K562 treated with DMSO at 1 percent for 24 hours (cell line): ENCODE results near the gene LRRC31. TPM values are rescaled to one million over a fixed set of nuclear protein-coding genes. Genes with fewer than 3 reads are reported as not detected.

ENCODE experiments used
- total RNA-seq: library from RNA; unstranded; fragments of 300-600 nt; gene quantifications from 2 replicates; pipeline ENCODE4 v1.2.3, GENCODE V29; 2022; ENCODE audit warnings: low read depth; ENCODE audit not compliant: insufficient read depth

LRRC31 gene
- not detected in 2 replicates for total RNA-seq

DNA sequence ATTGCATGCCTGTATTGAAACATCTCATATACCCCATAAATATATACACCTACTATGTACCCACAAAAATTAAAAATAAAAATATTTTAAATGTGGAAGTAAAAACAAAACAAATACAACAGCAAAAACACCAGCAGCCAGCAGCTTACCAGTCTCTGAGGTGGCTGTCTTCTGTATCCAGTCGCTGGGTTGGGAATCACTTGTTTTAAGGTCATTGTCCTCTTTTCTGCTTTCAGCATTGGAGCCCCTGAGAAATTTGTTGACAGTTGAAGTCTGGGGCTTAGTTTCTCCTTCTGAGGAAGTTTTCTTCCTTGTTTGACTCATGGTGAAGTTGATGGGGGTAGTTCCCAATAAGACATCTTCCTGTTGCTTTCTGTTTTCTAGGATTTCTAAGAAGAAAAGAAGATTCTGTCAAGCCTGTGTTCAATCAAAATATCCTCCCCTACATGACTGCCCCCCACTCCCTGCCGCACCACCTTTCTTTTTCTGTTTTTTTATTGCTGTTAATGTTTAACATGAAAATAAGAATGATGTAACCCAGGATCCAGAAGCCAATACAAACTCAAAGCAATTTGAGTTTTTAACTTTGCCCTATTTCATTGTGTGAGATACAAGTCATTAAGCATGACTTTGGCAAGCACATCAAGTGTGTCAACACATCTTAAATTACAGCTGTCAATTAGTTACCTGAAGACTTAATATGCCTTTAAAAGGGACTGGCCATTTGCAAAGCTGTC lies at the start of gene LRRC31:
Gene LRRC31, minus strand, starts transcription at position 452 of the 737 bp plus-strand sequence. Its CDS starts 128 bp downstream, at position 324.

GRCh38 chr3:169911272-169911671 lies 41.5 kb upstream of the LRRC31 start, which contains the start of gene SAMD7:
Gene SAMD7 (plus strand): TSS chr3:169911572. CDS start chr3:169919499, 7,927 bp downstream.

DNA sequence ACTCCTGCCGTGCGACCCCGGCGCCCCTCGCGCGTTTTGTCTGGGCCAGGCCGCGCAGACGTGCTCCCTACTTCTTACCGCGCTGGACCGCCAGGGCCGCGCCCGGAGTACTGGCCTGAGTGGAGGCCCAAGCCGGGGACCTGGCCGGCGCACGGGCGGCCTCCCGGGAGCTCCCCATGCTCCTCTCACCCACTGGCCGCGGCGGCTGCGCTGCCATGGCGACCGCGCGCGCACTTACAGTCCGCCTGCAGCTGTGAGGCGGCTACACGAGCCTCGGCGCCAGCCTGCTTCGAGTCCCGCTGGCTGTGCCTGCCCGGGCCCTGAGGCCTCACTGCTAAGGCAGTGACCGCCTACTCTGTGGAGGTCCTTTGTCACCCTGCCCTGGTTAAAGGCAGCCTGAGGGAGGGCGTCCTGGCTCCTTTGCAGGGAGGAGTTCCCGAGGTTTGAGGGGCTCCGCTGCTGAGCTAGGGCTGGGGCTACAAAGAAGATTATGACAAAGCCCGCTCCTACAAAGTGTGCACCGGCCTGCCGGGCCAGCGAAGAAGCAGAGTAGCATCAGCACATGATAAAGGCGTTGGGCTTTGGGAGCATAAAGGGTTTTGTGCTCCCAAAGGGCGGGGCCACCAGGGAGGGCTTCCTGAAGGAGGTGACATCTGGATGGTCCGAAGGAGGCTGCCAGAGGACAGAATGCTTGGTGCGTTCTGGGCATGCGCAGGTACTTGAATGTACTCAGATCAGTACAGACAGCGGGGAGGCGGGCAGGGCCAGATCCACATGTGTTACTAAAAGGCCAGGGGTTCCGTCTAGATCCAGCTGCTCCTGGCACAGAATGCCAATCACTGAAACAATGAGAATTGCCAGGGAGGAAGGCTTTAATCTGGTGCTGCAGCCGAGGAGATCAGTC lies 57.2 kb downstream of the LRRC31 start, which contains the start of the genes LRRC34 and LRRIQ4:
Gene LRRC34, minus strand, starts transcription at position 573 of the 904 bp plus-strand sequence. Its CDS starts 356 bp downstream, at position 217.
Gene LRRIQ4, plus strand, starts transcription at position 539 of the 904 bp plus-strand sequence. CDS start 9,052 bp downstream, outside the sequence.

Other genes with a start within 250 kb of the LRRC31 start
- gene MECOM, start 206.2 kb downstream of the LRRC31 start, total RNA-seq = 3.8 and 5.9 TPM in 2 replicates
- not detected in 2 replicates for gene TERC, start 104.9 kb downstream of the LRRC31 start, total RNA-seq
- not detected in 2 replicates for gene ACTRT3, start 100.4 kb downstream of the LRRC31 start, total RNA-seq
- gene MYNN, start 96.5 kb downstream of the LRRC31 start, total RNA-seq = 6.9 and 9.1 TPM in 2 replicates
- not detected in 2 replicates for gene LRRIQ4, start 57.1 kb downstream of the LRRC31 start, total RNA-seq
- gene LRRC34, start 57.0 kb downstream of the LRRC31 start, total RNA-seq = not detected in 2 replicates
- not detected in 2 replicates for gene SAMD7, start 41.6 kb upstream of the LRRC31 start, total RNA-seq
- gene SEC62, start 96.9 kb upstream of the LRRC31 start, total RNA-seq = 31.5 and 37.1 TPM in 2 replicates
- gene GPR160, start 168.1 kb upstream of the LRRC31 start, total RNA-seq = 7.6 and 10.0 TPM in 2 replicates